ENCODE results near the gene APCDD1L. TPM values are rescaled to one million over a fixed set of nuclear protein-coding genes. Genes with fewer than 3 reads are reported as not detected.
A peak's percentile ranks its signal among the peaks of the same experiment; 100 is the strongest.

APCDD1L gene
- total and polyA plus RNA-seq, 7 donors: 0.22 to 1.9 (median 0.84) TPM; not detected in 1

GRCh38 chr20:58513580-58514285 is 1.5 kb downstream of the APCDD1L start:
- peaks cover 0 to 24% (median 11%) of the 10 kb centered on the region in 3 donors for H3K27me3 ChIP-seq
- DNase-seq: no peak
- TF ChIP-seq, protein P1, sequence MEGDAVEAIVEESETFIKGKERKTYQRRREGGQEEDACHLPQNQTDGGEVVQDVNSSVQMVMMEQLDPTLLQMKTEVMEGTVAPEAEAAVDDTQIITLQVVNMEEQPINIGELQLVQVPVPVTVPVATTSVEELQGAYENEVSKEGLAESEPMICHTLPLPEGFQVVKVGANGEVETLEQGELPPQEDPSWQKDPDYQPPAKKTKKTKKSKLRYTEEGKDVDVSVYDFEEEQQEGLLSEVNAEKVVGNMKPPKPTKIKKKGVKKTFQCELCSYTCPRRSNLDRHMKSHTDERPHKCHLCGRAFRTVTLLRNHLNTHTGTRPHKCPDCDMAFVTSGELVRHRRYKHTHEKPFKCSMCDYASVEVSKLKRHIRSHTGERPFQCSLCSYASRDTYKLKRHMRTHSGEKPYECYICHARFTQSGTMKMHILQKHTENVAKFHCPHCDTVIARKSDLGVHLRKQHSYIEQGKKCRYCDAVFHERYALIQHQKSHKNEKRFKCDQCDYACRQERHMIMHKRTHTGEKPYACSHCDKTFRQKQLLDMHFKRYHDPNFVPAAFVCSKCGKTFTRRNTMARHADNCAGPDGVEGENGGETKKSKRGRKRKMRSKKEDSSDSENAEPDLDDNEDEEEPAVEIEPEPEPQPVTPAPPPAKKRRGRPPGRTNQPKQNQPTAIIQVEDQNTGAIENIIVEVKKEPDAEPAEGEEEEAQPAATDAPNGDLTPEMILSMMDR (IDR thresholded peaks at IDR 0.05): no peak
- no peak for TF ChIP-seq EP300 (IDR thresholded peaks at IDR 0.05)
- TF ChIP-seq POLR2AphosphoS5 (IDR thresholded peaks at IDR 0.05): no peak
- no peak for TF ChIP-seq POLR2A (IDR thresholded peaks at IDR 0.05)
- H3K27ac ChIP-seq: no peak overlapping the region
- no peaks in the 10 kb centered on the region for H3K36me3 ChIP-seq
- H3K4me3 ChIP-seq: no peak overlapping the region
- H3K4me1 ChIP-seq: peaks cover 0 to 22% (median 15%) of the 10 kb centered on the region in 4 donors
- intact Hi-C loops (cut with DNase I): no loop called here
- WGBS, 2 donors: 65% methylated on average over 19 of the region's 19 CpGs
- H3K9me3 ChIP-seq: no peaks in the 10 kb centered on the region

DNA sequence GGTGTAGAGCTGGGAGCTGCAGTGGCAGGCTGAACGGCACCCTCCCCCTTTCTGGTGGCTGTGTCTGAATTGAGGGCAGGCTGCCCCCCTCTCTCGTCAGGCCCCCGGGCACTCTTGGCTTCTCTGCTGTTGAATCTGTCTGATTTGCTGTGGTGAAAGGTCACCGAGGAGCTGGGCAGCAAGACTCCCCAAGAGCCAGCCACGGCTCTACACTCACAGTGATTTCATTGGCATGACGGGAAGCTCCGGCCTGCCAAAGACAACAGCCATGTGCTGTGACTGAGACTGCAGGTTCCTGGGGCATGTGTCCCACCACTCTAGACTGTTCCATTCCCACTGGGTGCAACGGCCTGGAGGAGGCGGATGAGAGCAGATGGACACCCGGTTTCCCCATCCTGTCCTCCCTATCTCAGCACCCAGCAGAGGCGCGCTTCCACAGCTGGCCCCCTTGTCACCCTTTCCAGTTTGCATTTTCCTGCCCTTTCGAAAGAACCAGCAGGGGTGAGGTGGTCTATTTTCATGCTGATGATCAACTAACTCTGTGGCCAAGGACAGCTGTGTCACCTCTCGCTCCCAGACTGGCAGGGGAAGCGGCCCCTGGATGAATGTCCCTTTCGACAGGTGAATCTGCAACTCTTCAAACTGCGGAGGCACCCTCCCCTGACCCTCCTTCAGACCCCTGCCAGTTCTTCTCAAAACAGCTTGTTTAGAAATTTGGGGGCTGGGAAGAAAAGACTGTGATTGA is 2.2 kb downstream of the APCDD1L start:
- H3K4me1 ChIP-seq: peaks cover 0 to 22% (median 15%) of the 10 kb centered on the region in 4 donors
- H3K4me3 ChIP-seq: no peak overlapping the region
- H3K27ac ChIP-seq: no peak overlapping the region
- intact Hi-C loops (cut with DNase I): no loop called here
- no peaks in the 10 kb centered on the region for H3K9me3 ChIP-seq
- peaks cover 0 to 24% (median 11%) of the 10 kb centered on the region in 3 donors for H3K27me3 ChIP-seq
- peak; percentile 59 for DNase-seq
- H3K36me3 ChIP-seq: no peaks in the 10 kb centered on the region
- WGBS, 2 donors: 63 to 69% methylated on average over 17 of the region's 17 CpGs
- TF ChIP-seq POLR2AphosphoS5 (IDR thresholded peaks at IDR 0.05): no peak
- TF ChIP-seq, protein P1 (IDR thresholded peaks at IDR 0.05): no peak
- TF ChIP-seq EP300 (IDR thresholded peaks at IDR 0.05): no peak
- TF ChIP-seq POLR2A (IDR thresholded peaks at IDR 0.05): no peak

- no peaks in the 10 kb centered on the region for H3K36me3 ChIP-seq
- no peaks in the 10 kb centered on the region for H3K9me3 ChIP-seq
- H3K4me1 ChIP-seq: peaks cover 0 to 22% (median 15%) of the 10 kb centered on the region in 4 donors
- intact Hi-C loops (cut with DNase I): no loop called here
- WGBS, 2 donors: 82 to 86% methylated on average over 9 of the region's 9 CpGs
- H3K27me3 ChIP-seq: peaks cover 0 to 24% (median 11%) of the 10 kb centered on the region in 3 donors
- no peak for TF ChIP-seq POLR2A (IDR thresholded peaks at IDR 0.05)
- no peak for TF ChIP-seq POLR2AphosphoS5 (IDR thresholded peaks at IDR 0.05)
- TF ChIP-seq, protein P1 (IDR thresholded peaks at IDR 0.05): no peak
- no peak for TF ChIP-seq EP300 (IDR thresholded peaks at IDR 0.05)
- no peak for DNase-seq
- H3K27ac ChIP-seq: no peak overlapping the region
- no peak overlapping the region for H3K4me3 ChIP-seq
Measured at GRCh38 chr20:58511861-58512260, 3.3 kb downstream of the APCDD1L start.

DNA sequence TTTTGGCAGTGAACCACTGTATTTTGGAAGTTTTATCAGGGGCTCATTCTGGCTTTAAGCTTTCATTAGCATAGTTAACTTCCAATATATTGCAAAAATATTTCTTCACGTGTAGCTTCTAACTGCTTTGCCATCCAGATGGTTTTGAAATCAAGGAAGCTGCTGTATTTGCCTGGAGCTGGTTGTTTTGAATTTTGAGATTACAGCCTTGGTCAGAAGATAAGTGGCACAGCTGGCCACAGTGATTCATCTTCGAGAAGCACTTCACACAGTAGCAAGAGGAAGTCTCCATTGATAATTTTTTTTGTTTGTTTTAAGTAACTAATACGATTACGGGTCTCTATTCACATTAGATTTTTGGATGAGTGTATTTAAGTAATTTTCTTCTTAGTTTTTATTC is 3.8 kb downstream of the APCDD1L start:
- H3K4me3 ChIP-seq: no peak overlapping the region
- H3K9me3 ChIP-seq: no peaks in the 10 kb centered on the region
- TF ChIP-seq EP300 (IDR thresholded peaks at IDR 0.05) (no peak), POLR2AphosphoS5 (IDR thresholded peaks at IDR 0.05) (no peak), POLR2A (IDR thresholded peaks at IDR 0.05) (no peak)
- TF ChIP-seq, protein P1 (IDR thresholded peaks at IDR 0.05): no peak
- H3K4me1 ChIP-seq: peaks cover 0 to 22% (median 15%) of the 10 kb centered on the region in 4 donors
- 18 to 34% methylated on average over 4 of the region's 4 CpGs for WGBS, 2 donors
- DNase-seq: no peak
- H3K27ac ChIP-seq: no peak overlapping the region
- no peaks in the 10 kb centered on the region for H3K36me3 ChIP-seq
- intact Hi-C loops (cut with DNase I): no loop called here
- peaks cover 0 to 24% (median 11%) of the 10 kb centered on the region in 3 donors for H3K27me3 ChIP-seq

All from sigmoid colon (tissue), 7 donors.